HFF-Myc (cell line): ENCODE measurements around the gene GMPR2.

ENCODE experiments used
- DNase-seq: peaks from one replicate; pipeline ENCODE4 v3.0.0-alpha.2; 2011; ENCODE audit warnings: low read depth; ENCODE audit errors: extremely low read depth
- H3K4me3 ChIP-seq: replicated peaks from 2 replicates; pipeline ENCODE4 v1.5.1; 2011; ENCODE audit warnings: low read depth, mild to moderate bottlenecking, control low read depth, low read length
- CTCF ChIP-seq: IDR thresholded peaks from 2 replicates; pipeline ENCODE4 v1.5.1; 2012; ENCODE audit warnings: mild to moderate bottlenecking, low read depth, low read length, control low read depth; ENCODE audit errors: missing control alignments

Gene GMPR2

GRCh38 chr14:24283796-24284460 lies 51.2 kb downstream of the GMPR2 start:
- no peak overlapping the region for H3K4me3 ChIP-seq
- no peak for TF ChIP-seq CTCF
- DNase-seq: no peak

GRCh38 chr14:24284501-24285035 lies 51.8 kb downstream of the GMPR2 start:
- no peak for TF ChIP-seq CTCF
- no peak for DNase-seq
- no peak overlapping the region for H3K4me3 ChIP-seq

GRCh38 chr14:24285351-24285750 lies 52.6 kb downstream of the GMPR2 start:
- no peak for TF ChIP-seq CTCF
- no peak overlapping the region for H3K4me3 ChIP-seq
- DNase-seq: no peak

- no peak for TF ChIP-seq CTCF
These were observed 54.3 kb downstream of the GMPR2 start for GRCh38 chr14:24286996-24287395.

More at GRCh38 chr14:24286996-24287395, 54.3 kb downstream of the GMPR2 start:
- no peak for DNase-seq
- no peak overlapping the region for H3K4me3 ChIP-seq
